HepG2 (cell line): ENCODE results near the gene ESPN. TPM values are rescaled to one million over a fixed set of nuclear protein-coding genes. Genes with fewer than 3 reads are reported as not detected.

Source experiments
- AGO1 ChIP-seq: fragments of 200-400 bp; formaldehyde crosslinking; IDR thresholded peaks from 2 replicates; pipeline ENCODE4 v1.6.1; 2017; ENCODE audit warnings: mild to moderate bottlenecking, low read depth, low read length, moderate library complexity; ENCODE audit not compliant: poor library complexity, severe bottlenecking
- AHDC1 ChIP-seq: sonication (generic); formaldehyde crosslinking; IDR thresholded peaks from 2 replicates; pipeline ENCODE4 v1.5.1; 2020; ENCODE audit warnings: mild to moderate bottlenecking, missing genetic modification reagents, borderline replicate concordance
- CREB1 ChIP-seq, 2 experiments: fragments of 450-650 bp in 1 of 2; IDR thresholded peaks; 2 replicates each; pipeline ENCODE4 v1.6.1; 2016 to 2017; ENCODE audit warnings: control low read depth in 1 of 2, mild to moderate bottlenecking in 1 of 2, missing compliant biosample characterization in 1 of 2, missing genetic modification characterization in 1 of 2
- FOSL1 ChIP-seq: sonication (generic); formaldehyde crosslinking; IDR thresholded peaks from 2 replicates; pipeline ENCODE4 v1.9.0; 2021; ENCODE audit warnings: missing genetic modification reagents, borderline replicate concordance
- IKZF5 ChIP-seq: IDR thresholded peaks from 2 replicates; pipeline ENCODE4 v1.6.1; 2018; ENCODE audit warnings: missing genetic modification reagents, mild to moderate bottlenecking, missing compliant biosample characterization
- MXD1 ChIP-seq: sonication (generic); formaldehyde crosslinking; IDR thresholded peaks from 2 replicates; pipeline ENCODE4 v1.4.0; 2020; ENCODE audit warnings: mild to moderate bottlenecking, missing genetic modification reagents
- NFIB ChIP-seq: sonication (generic); formaldehyde crosslinking; IDR thresholded peaks from 2 replicates; pipeline ENCODE4 v1.9.0; 2021; ENCODE audit warnings: missing genetic modification reagents, mild to moderate bottlenecking, borderline replicate concordance
- NR1H2 ChIP-seq: sonication (generic); formaldehyde crosslinking; IDR thresholded peaks from 2 replicates; pipeline ENCODE4 v1.8.1; 2022; ENCODE audit warnings: low read depth, missing genetic modification reagents, borderline replicate concordance
- POLR2A ChIP-seq, 2 experiments: IDR thresholded peaks; 2 replicates each; pipeline ENCODE4 v1.6.1; 2011; ENCODE audit warnings: low read depth in 2 of 2, low read length in 2 of 2, mild to moderate bottlenecking in 1 of 2, moderate library complexity in 1 of 2; ENCODE audit not compliant: insufficient read depth in 1 of 2
- ZNF3 ChIP-seq: IDR thresholded peaks from 2 replicates; pipeline ENCODE4 v1.7.0; 2017; ENCODE audit warnings: inconsistent platforms
- ZNF546 ChIP-seq: sonication (generic); formaldehyde crosslinking; conservative IDR thresholded peaks from 2 replicates; pipeline ENCODE4 v1.8.1; 2023; ENCODE audit warnings: mild to moderate bottlenecking, missing genetic modification reagents
- ZNF572 ChIP-seq: sonication (generic); formaldehyde crosslinking; IDR thresholded peaks from 2 replicates; pipeline ENCODE4 v1.5.1; 2020; ENCODE audit warnings: mild to moderate bottlenecking, missing genetic modification reagents
- polyA plus RNA-seq, 8 experiments: library from polyadenylated mRNA; depleted of rRNA in 3 of 8; stranded (reverse) in 7 of 8; unstranded in 1 of 8; fragments of >200 nt; fragmentation: Illumina TruSeq in 4 of 8; extraction: Trizol in 4 of 8; gene quantifications; 2 replicates each; pipeline versions ENCODE4 v1.2.1 to v1.2.3, GENCODE V29; 2011 to 2016; ENCODE audit warnings: low read depth in 4 of 8, missing spikeins in 1 of 8, mixed read lengths in 1 of 8; ENCODE audit not compliant: insufficient read depth in 1 of 8
- total RNA-seq, 5 experiments: library from RNA; depleted of rRNA; stranded (reverse); fragments of >200 nt; fragmentation: Illumina TruSeq; extraction: Trizol; gene quantifications; 2 replicates each; pipeline ENCODE4 v1.2.3, GENCODE V29; 2016; ENCODE audit warnings: low read depth in 1 of 5
- TF ChIP-seq, protein P1 (sequence below): sonication (generic); formaldehyde crosslinking; IDR thresholded peaks from 2 replicates; pipeline ENCODE4 v1.5.1; 2020; ENCODE audit warnings: missing genetic modification reagents, mild to moderate bottlenecking, borderline replicate concordance
- TF ChIP-seq, protein P2 (sequence below): sonication (generic); formaldehyde crosslinking; IDR thresholded peaks from 2 replicates; pipeline ENCODE4 v1.4.0; 2020; ENCODE audit warnings: low read depth, mild to moderate bottlenecking, missing genetic modification reagents
- TF ChIP-seq, protein P3 (sequence below): sonication (generic); formaldehyde crosslinking; IDR thresholded peaks from 2 replicates; pipeline ENCODE4 v1.5.0; 2020; ENCODE audit warnings: missing genetic modification reagents, mild to moderate bottlenecking, borderline replicate concordance

Gene ESPN
- total and polyA plus RNA-seq, 2 of the 13 experiments (the other 11 are each of a cell fraction or from before 2014, with no cell fraction given): 48.6 to 54.2 TPM

DNA sequence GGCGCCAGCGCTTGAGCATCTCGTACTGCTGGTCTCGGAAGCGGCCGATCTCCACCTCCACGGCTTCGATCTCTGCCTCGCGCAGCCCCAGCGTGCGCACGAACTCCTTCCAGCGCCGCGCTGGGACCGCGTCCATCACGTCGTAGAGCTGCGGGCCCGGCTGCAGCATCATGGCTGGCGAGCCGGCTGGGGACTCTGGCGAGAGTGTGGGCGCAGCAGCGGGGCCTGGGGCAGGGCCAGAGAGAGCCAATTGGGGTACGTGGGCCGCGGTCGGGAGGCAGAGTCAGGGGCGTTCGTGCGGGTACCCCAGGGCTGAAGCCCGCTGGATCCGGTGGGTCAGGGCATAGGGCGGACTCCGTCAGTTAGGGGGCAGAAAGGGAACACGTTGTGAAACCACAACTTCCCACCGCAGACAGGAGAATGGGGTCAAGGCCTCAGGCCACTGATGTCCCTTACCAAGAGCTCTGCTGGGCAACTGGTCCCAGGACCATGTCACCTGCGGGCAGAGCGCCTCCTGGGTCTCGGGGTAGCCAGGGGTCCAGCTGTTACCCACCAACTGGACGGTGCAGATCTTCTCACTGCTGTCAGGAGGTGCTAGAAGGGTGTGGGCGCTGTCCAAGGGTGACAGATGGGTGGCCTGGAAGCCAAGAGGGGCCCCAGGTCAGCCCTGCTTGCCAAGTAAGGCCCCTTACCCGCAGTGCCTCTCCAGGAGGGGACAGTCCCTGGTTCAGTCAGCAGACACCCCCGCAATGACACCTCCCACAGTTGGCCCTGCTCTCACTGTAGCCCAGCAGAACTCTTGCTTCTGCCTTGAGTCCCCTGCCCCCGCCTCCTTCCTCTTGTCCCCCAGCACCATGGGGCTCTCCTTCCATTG lies 37.2 kb downstream of the ESPN start (continued):
- TF ChIP-seq, protein P1, sequence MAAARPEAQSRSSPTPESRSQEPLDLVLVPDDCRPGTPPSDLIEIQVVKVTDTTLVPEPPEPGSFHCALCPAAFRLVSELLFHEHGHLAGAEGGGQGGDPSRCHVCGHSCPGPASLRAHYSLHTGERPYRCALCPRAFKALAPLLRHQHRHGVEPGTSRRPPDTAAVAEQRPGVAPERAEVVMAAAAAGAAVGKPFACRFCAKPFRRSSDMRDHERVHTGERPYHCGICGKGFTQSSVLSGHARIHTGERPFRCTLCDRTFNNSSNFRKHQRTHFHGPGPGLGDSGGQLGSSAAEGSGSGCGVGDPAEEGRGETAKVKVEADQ (CRISPR knock-in tag): no peak
- TF ChIP-seq NR1H2 (CRISPR knock-in tag) (no peak), NFIB (0 out of 2 replicates have a peak, but pooled peaks have one; percentile 47), ZNF572 (CRISPR knock-in tag) (peak; percentile 69; the same call in 1 of the 2 replicates), POLR2A (IDR thresholded peaks at IDR 0.05; ENCODE audit: insufficient read depth in 1 of 2, low read depth in 2 of 2, low read length in 2 of 2) (peak in 1 of 2 experiments; percentile 66; a peak in 2 of 4 replicates), IKZF5 (CRISPR knock-in tag) (no peak), AGO1 (peak; percentile 79), MXD1 (CRISPR knock-in tag) (peak; percentile 42; the same call in 1 of the 2 replicates), ZNF3 (CRISPR knock-in tag) (no peak), AHDC1 (CRISPR knock-in tag) (no peak), CREB1 (IDR thresholded peaks at IDR 0.05) (no peak), CREB1 (CRISPR knock-in tag; IDR thresholded peaks at IDR 0.05) (no peak), FOSL1 (CRISPR knock-in tag) (no peak), ZNF546 (CRISPR knock-in tag) (no peak)
- TF ChIP-seq, protein P2, sequence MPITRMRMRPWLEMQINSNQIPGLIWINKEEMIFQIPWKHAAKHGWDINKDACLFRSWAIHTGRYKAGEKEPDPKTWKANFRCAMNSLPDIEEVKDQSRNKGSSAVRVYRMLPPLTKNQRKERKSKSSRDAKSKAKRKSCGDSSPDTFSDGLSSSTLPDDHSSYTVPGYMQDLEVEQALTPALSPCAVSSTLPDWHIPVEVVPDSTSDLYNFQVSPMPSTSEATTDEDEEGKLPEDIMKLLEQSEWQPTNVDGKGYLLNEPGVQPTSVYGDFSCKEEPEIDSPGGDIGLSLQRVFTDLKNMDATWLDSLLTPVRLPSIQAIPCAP (CRISPR knock-in tag): no peak
- TF ChIP-seq, protein P3, sequence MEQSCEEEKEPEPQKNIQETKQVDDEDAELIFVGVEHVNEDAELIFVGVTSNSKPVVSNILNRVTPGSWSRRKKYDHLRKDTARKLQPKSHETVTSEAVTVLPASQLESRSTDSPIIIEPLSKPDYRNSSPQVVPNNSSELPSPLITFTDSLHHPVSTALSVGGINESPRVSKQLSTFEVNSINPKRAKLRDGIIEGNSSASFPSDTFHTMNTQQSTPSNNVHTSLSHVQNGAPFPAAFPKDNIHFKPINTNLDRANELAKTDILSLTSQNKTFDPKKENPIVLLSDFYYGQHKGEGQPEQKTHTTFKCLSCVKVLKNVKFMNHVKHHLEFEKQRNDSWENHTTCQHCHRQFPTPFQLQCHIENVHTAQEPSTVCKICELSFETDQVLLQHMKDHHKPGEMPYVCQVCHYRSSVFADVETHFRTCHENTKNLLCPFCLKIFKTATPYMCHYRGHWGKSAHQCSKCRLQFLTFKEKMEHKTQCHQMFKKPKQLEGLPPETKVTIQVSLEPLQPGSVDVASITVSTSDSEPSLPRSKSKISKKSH: peak; percentile 20; the same call in 1 of the 2 replicates
